Measurements from ENCODE around the gene KLHL6. TPM values are rescaled to one million over a fixed set of nuclear protein-coding genes. Genes with fewer than 3 reads are reported as not detected.

The KLHL6 gene
- total and polyA plus RNA-seq, 8 donors: 0.58 to 5.7 (median 1.5) TPM

GRCh38 chr3:183581496-183582155, 26.1 kb upstream of the KLHL6 start:
- H3K36me3 ChIP-seq: no peaks in the 10 kb centered on the region
- no peaks in the 10 kb centered on the region for H3K9me3 ChIP-seq
- intact Hi-C loops (cut with DNase I; ENCODE audit: low total_unique reads): no loop called here
- no peak overlapping the region for H3K4me3 ChIP-seq
- WGBS, 5 donors: 95 to 97% (median 96%) methylated on average over 3 of the region's 3 CpGs
- DNase-seq: no peak
- H3K4me1 ChIP-seq: peaks cover 7 to 25% (median 16%) of the 10 kb centered on the region in 4 donors
- no peak overlapping the region for H3K27ac ChIP-seq
- H3K27me3 ChIP-seq: no peaks in the 10 kb centered on the region
- TF ChIP-seq POLR2A (IDR thresholded peaks at IDR 0.05): no peak
- TF ChIP-seq EP300 (IDR thresholded peaks at IDR 0.05): no peak
- no peak for TF ChIP-seq POLR2AphosphoS5 (IDR thresholded peaks at IDR 0.05)
- no peak for TF ChIP-seq CTCF (IDR thresholded peaks at IDR 0.05)

GRCh38 chr3:183579967-183580900, 24.7 kb upstream of the KLHL6 start:
- peak in 1 of 2 donors; percentile 50 for DNase-seq
- Histone ChIP-seq H3K4me1 (peaks cover 7 to 19% (median 15%) of the 10 kb centered on the region in 4 donors), H3K36me3 (no peaks in the 10 kb centered on the region), H3K27me3 (no peaks in the 10 kb centered on the region), H3K27ac (peak overlapping the region in 1 of 5 donors; percentile 38), H3K4me3 (no peak overlapping the region), H3K9me3 (no peaks in the 10 kb centered on the region)
- TF ChIP-seq CTCF (IDR thresholded peaks at IDR 0.05): no peak
- TF ChIP-seq POLR2AphosphoS5 (IDR thresholded peaks at IDR 0.05): no peak
- no peak for TF ChIP-seq POLR2A (IDR thresholded peaks at IDR 0.05)
- no peak for TF ChIP-seq EP300 (IDR thresholded peaks at IDR 0.05)
- intact Hi-C loops (cut with DNase I; ENCODE audit: low total_unique reads): no loop called here
- 70 to 86% (median 77%) methylated on average over 17 of the region's 17 CpGs for WGBS, 5 donors

GRCh38 chr3:183578179-183578578, 22.7 kb upstream of the KLHL6 start:
- WGBS, 5 donors: 81 to 87% (median 87%) methylated on average over 3 of the region's 3 CpGs
- intact Hi-C loops (cut with DNase I; ENCODE audit: low total_unique reads): no loop called here
- no peak for DNase-seq
- Histone ChIP-seq H3K4me1 (no peaks in the 10 kb centered on the region), H3K4me3 (no peak overlapping the region), H3K27me3 (no peaks in the 10 kb centered on the region), H3K9me3 (no peaks in the 10 kb centered on the region), H3K36me3 (no peaks in the 10 kb centered on the region), H3K27ac (no peak overlapping the region)
- TF ChIP-seq POLR2AphosphoS5 (IDR thresholded peaks at IDR 0.05) (no peak), EP300 (IDR thresholded peaks at IDR 0.05) (no peak), CTCF (IDR thresholded peaks at IDR 0.05) (no peak)

- TF ChIP-seq CTCF (IDR thresholded peaks at IDR 0.05) (no peak), EP300 (IDR thresholded peaks at IDR 0.05) (no peak), POLR2A (IDR thresholded peaks at IDR 0.05) (no peak), POLR2AphosphoS5 (IDR thresholded peaks at IDR 0.05) (no peak)
- Histone ChIP-seq H3K36me3 (no peaks in the 10 kb centered on the region), H3K4me3 (no peak overlapping the region), H3K27ac (no peak overlapping the region), H3K27me3 (no peaks in the 10 kb centered on the region), H3K9me3 (no peaks in the 10 kb centered on the region), H3K4me1 (no peaks in the 10 kb centered on the region)
- intact Hi-C loops (cut with DNase I; ENCODE audit: low total_unique reads): no loop called here
- no peak for DNase-seq
- WGBS, 5 donors: 88 to 94% (median 90%) methylated on average over 3 of the region's 3 CpGs
These were observed 21.8 kb upstream of the KLHL6 start for GRCh38 chr3:183577346-183577745.

Data from stomach (tissue), 9 donors.